H1 (cell line): ENCODE results near the gene NAV3. TPM values are rescaled to one million over a fixed set of nuclear protein-coding genes. Genes with fewer than 3 reads are reported as not detected.

ENCODE experiments used
- CTCF ChIA-PET: fragments of 300-600 bp; sonication (Branson Sonifier 250); formaldehyde crosslinking; loops from one replicate; lab custom pipeline; 2021; ENCODE audit not compliant: partially characterized antibody; lab: Charles Lee
- POLR2A ChIA-PET: fragments of 300-600 bp; sonication (Branson Sonifier 250); formaldehyde crosslinking; loops from one replicate; lab custom pipeline; 2021; ENCODE audit warnings: inconsistent platforms; ENCODE audit not compliant: partially characterized antibody; lab: Charles Lee
- DNase-seq, 2 experiments: peaks; one replicate each; pipeline versions ENCODE4 v3.0.0 to v3.0.0-alpha.2; 2010 to 2022; ENCODE audit warnings: low spot score in 2 of 2, low read depth in 1 of 2, mixed read lengths in 1 of 2
- FAIRE-seq: peaks from 2 replicates; lab custom pipeline; 2011; peaks lifted over from hg19 to GRCh38; lab: Jason Lieb, UNC
- H2AFZ ChIP-seq: 2 replicates; pipeline ENCODE4 v1.8.1; 2012; ENCODE audit warnings: low read length, inconsistent platforms
- H2AK5ac ChIP-seq: 2 replicates; pipeline ENCODE4 v1.6.1; 2013; ENCODE audit warnings: low read depth, low read length
- H2BK120ac ChIP-seq: replicated peaks from 2 replicates; pipeline ENCODE3; 2013; ENCODE audit warnings: low read depth, low read length, inconsistent platforms
- H2BK12ac ChIP-seq: 2 replicates; pipeline ENCODE4 v1.6.1; 2013; ENCODE audit warnings: low read depth, low read length
- H2BK15ac ChIP-seq: 2 replicates; pipeline ENCODE4 v1.6.1; 2013; ENCODE audit warnings: low read length
- H2BK20ac ChIP-seq: 2 replicates; pipeline ENCODE4 v1.6.1; 2013; ENCODE audit warnings: low read length
- H2BK5ac ChIP-seq: 2 replicates; pipeline ENCODE4 v1.6.1; 2013; ENCODE audit warnings: low read depth, low read length
- H3K14ac ChIP-seq: 2 replicates; pipeline ENCODE4 v1.6.1; 2013; ENCODE audit warnings: inconsistent platforms; ENCODE audit not compliant: insufficient read length
- H3K18ac ChIP-seq: 2 replicates; pipeline ENCODE4 v1.6.1; 2013; ENCODE audit warnings: low read length; ENCODE audit errors: extremely low read depth
- H3K23ac ChIP-seq: 2 replicates; pipeline ENCODE4 v1.6.1; 2013; ENCODE audit warnings: inconsistent platforms; ENCODE audit not compliant: insufficient read length
- H3K23me2 ChIP-seq: 2 replicates; pipeline ENCODE4 v1.6.1; 2013; ENCODE audit warnings: low read depth, low read length
- H3K27ac ChIP-seq: 2 replicates; pipeline ENCODE4 v1.6.1; 2011; ENCODE audit warnings: low read depth, low read length, inconsistent platforms
- H3K27me3 ChIP-seq, 4 experiments: replicated peaks in 1 of 4; 1 replicate in 1 of 4; 2 replicates in 3 of 4; pipeline versions ENCODE4 v1.6.1 to v1.8.1; 2011 to 2013; ENCODE audit warnings: low read length in 3 of 4, mild to moderate bottlenecking in 3 of 4, inconsistent platforms in 2 of 4, mixed read lengths in 2 of 4, moderate library complexity in 1 of 4; ENCODE audit not compliant: control insufficient read depth in 3 of 4, insufficient read depth in 3 of 4; ENCODE audit errors: extremely low read depth in 1 of 4
- H3K36me3 ChIP-seq, 4 experiments: 2 replicates each; pipeline versions ENCODE4 v1.6.1 to v1.8.1; 2011 to 2013; ENCODE audit warnings: mild to moderate bottlenecking in 4 of 4, low read length in 3 of 4, moderate library complexity in 2 of 4, control low read depth in 1 of 4, inconsistent platforms in 1 of 4; ENCODE audit not compliant: insufficient read depth in 4 of 4, control insufficient read depth in 2 of 4
- H3K4ac ChIP-seq: replicated peaks from 2 replicates; pipeline ENCODE3; 2013; ENCODE audit warnings: low read length, low read depth, mixed read lengths, inconsistent platforms; ENCODE audit not compliant: insufficient read length
- H3K4me1 ChIP-seq, 4 experiments: replicated peaks in 1 of 4; 1 replicate in 1 of 4; 2 replicates in 3 of 4; pipeline versions ENCODE4 v1.6.1 to v1.8.1; 2011 to 2013; ENCODE audit warnings: low read length in 3 of 4, inconsistent platforms in 2 of 4, mixed read lengths in 1 of 4; ENCODE audit not compliant: insufficient read depth in 4 of 4, control insufficient read depth in 3 of 4
- H3K4me2 ChIP-seq, 2 experiments: 2 replicates each; pipeline versions ENCODE4 v1.6.1 to v1.8.1; 2011 to 2013; ENCODE audit warnings: low read depth in 2 of 2, low read length in 2 of 2, control low read depth in 1 of 2, inconsistent platforms in 1 of 2, mild to moderate bottlenecking in 1 of 2; ENCODE audit not compliant: insufficient read depth in 1 of 2
- H3K4me3 ChIP-seq, 4 experiments: fragments of 200-600, 300-600 bp in 1 of 4; sonication (generic), shearing (Covaris generic), sonication (Bioruptor Twin) in 1 of 4; 2 replicates each; pipeline versions ENCODE4 v1.5.1 to v1.8.1; 2011 to 2016; ENCODE audit warnings: low read length in 4 of 4, low read depth in 3 of 4, control low read depth in 2 of 4, inconsistent platforms in 2 of 4, mild to moderate bottlenecking in 2 of 4, mixed read lengths in 1 of 4, moderate library complexity in 1 of 4; ENCODE audit not compliant: insufficient read depth in 2 of 4; ENCODE audit errors: extremely low read depth in 1 of 4
- H3K56ac ChIP-seq: replicated peaks from 2 replicates; pipeline ENCODE3; 2013; ENCODE audit warnings: low read depth, mild to moderate bottlenecking, mixed read lengths, low read length, inconsistent platforms; ENCODE audit not compliant: insufficient read length
- H3K79me1 ChIP-seq: 2 replicates; pipeline ENCODE4 v1.6.1; 2013; ENCODE audit warnings: low read depth, low read length, control low read depth
- H3K79me2 ChIP-seq, 2 experiments: 2 replicates each; pipeline versions ENCODE4 v1.6.1 to v1.8.1; 2012 to 2013; ENCODE audit warnings: low read length in 2 of 2, mild to moderate bottlenecking in 2 of 2, inconsistent platforms in 1 of 2; ENCODE audit not compliant: insufficient read depth in 2 of 2, control insufficient read depth in 1 of 2
- H3K9ac ChIP-seq, 4 experiments: replicated peaks in 1 of 4; 1 replicate in 1 of 4; 2 replicates in 3 of 4; pipeline versions ENCODE4 v1.6.1 to v1.8.1; 2011 to 2013; ENCODE audit warnings: low read depth in 3 of 4, low read length in 3 of 4, control low read depth in 2 of 4, mild to moderate bottlenecking in 2 of 4, moderate library complexity in 2 of 4, inconsistent platforms in 1 of 4; ENCODE audit errors: extremely low read depth in 1 of 4
- H3K9me3 ChIP-seq, 2 experiments: 2 replicates each; pipeline versions ENCODE4 v1.6.1 to v1.8.1; 2012 to 2013; ENCODE audit warnings: mild to moderate bottlenecking in 2 of 2, moderate library complexity in 2 of 2, control low read depth in 1 of 2, inconsistent platforms in 1 of 2, low read depth in 1 of 2, low read length in 1 of 2, mixed read lengths in 1 of 2; ENCODE audit not compliant: insufficient read depth in 2 of 2
- H4K20me1 ChIP-seq, 2 experiments: replicated peaks in 1 of 2; 2 replicates each; pipeline versions ENCODE3 to v1.8.1; 2011 to 2013; ENCODE audit warnings: inconsistent platforms in 2 of 2, low read length in 2 of 2, mild to moderate bottlenecking in 1 of 2; ENCODE audit not compliant: insufficient read depth in 2 of 2, control insufficient read depth in 1 of 2
- H4K5ac ChIP-seq: 2 replicates; pipeline ENCODE4 v1.6.1; 2013; ENCODE audit warnings: low read length, low read depth, mixed read lengths, inconsistent platforms; ENCODE audit not compliant: insufficient read length
- H4K8ac ChIP-seq: 2 replicates; pipeline ENCODE4 v1.8.0; 2013; ENCODE audit warnings: mild to moderate bottlenecking, moderate library complexity, low read length, inconsistent platforms; ENCODE audit not compliant: insufficient read depth; ENCODE audit errors: extremely low read depth
- H4K91ac ChIP-seq: replicated peaks from 2 replicates; pipeline ENCODE3; 2013; ENCODE audit warnings: low read length, mixed read lengths, inconsistent platforms; ENCODE audit not compliant: insufficient read length
- JUND ChIP-seq: IDR thresholded peaks from 2 replicates; pipeline ENCODE4 v1.6.1; 2011; ENCODE audit warnings: mild to moderate bottlenecking, improper control_type of control experiment, low read length
- KDM4A ChIP-seq: IDR thresholded peaks from one replicate; pipeline ENCODE4 v1.7.1; 2012; ENCODE audit warnings: low read depth, mild to moderate bottlenecking, moderate library complexity, low read length, inconsistent platforms; ENCODE audit not compliant: severe bottlenecking
- MAX ChIP-seq: IDR thresholded peaks from 2 replicates; pipeline ENCODE4 v1.6.1; 2012; ENCODE audit warnings: inconsistent platforms
- POU5F1 ChIP-seq: IDR thresholded peaks from 2 replicates; pipeline ENCODE4 v1.6.1; 2011; ENCODE audit warnings: low read depth, mild to moderate bottlenecking, low read length, moderate library complexity
- WGBS, 2 experiments: shearing (Covaris generic) in 1 of 2; methylation state at CpG; one replicate each; pipeline versions ENCODE4 v1.1.6 to v1.1.7; 2013 to 2015; ENCODE audit warnings: low lambda C conversion rate in 2 of 2, mixed read lengths in 2 of 2, inconsistent platforms in 1 of 2, low coverage in 1 of 2, missing lambda C conversion rate in 1 of 2; ENCODE audit not compliant: insufficient replicate concordance in 2 of 2, insufficient coverage in 1 of 2, insufficient read length in 1 of 2; ENCODE audit errors: extremely low coverage in 1 of 2, missing lambda C conversion rate in 1 of 2; 5-methylcytosine and 5-hydroxymethylcytosine counted together
- polyA plus RNA-seq, 7 experiments: library from polyadenylated mRNA; depleted of rRNA in 3 of 7; stranded (reverse) in 5 of 7; unstranded in 2 of 7; fragments of >200 nt in 5 of 7; fragments of 200-250 nt in 2 of 7; gene quantifications; 1 replicate in 5 of 7; 2 replicates in 1 of 7; 4 replicates in 1 of 7; pipeline versions ENCODE4 v1.2.1 to v1.2.3, GENCODE V29; 2011 to 2013; ENCODE audit warnings: missing spikeins in 2 of 7, mixed read lengths in 2 of 7
- total RNA-seq: library from RNA; stranded (reverse); fragmentation: NEBNext Ultra II Directional; extraction: Animal tissue kit (Norgen Biotek cat#: 25700); gene quantifications from 2 replicates; pipeline ENCODE4 v1.2.1, GENCODE V29; 2021

NAV3 gene
- total and polyA plus RNA-seq, 2 of the 8 experiments (the other 6 are each of a cell fraction or from before 2014, with no cell fraction given): 0.47 to 5.0 TPM

- H4K91ac ChIP-seq: no peak overlapping the region
- TF ChIP-seq KDM4A: no peak
- TF ChIP-seq POU5F1: no peak
- no peak for TF ChIP-seq MAX
- no peak for TF ChIP-seq JUND
- TF ChIP-seq, all 59 proteins: peak for 0
- Histone ChIP-seq H3K27me3 (no peaks in the 10 kb centered on the region), H2BK15ac (no peak overlapping the region), H3K4me1 (no peaks in the 10 kb centered on the region), H3K56ac (no peak overlapping the region), H2BK5ac (no peak overlapping the region), H3K9me3 (no peaks in the 10 kb centered on the region), H3K4me2 (no peak overlapping the region), H4K8ac (no peak overlapping the region), H3K4me3 (no peak overlapping the region), H4K5ac (no peak overlapping the region), H2AK5ac (no peak overlapping the region), H3K79me2 (no peaks in the 10 kb centered on the region), H2BK120ac (no peak overlapping the region), H4K20me1 (no peaks in the 10 kb centered on the region), H3K36me3 (no peaks in the 10 kb centered on the region), H3K18ac (no peak overlapping the region), H3K23me2 (peaks cover 2% of the 10 kb centered on the region; the same call in 1 of the 2 replicates), H3K9ac (no peak overlapping the region), H2AFZ (no peak overlapping the region), H3K27ac (no peak overlapping the region), H3K14ac (no peak overlapping the region), H3K79me1 (no peaks in the 10 kb centered on the region), H2BK12ac (no peak overlapping the region), H2BK20ac (no peak overlapping the region), H3K23ac (no peak overlapping the region), H3K4ac (no peak overlapping the region)
- DNase-seq: no peak
- no peak for FAIRE-seq
- 90% methylated on average over 4 of the region's 5 CpGs; no CpG with 5 or more reads in 1 of the 2 experiments for WGBS, 2 experiments
- ChIA-PET POLR2A (no interaction called here), CTCF (no interaction called here)
Observed at GRCh38 chr12:77979597-77980250, 149.0 kb downstream of the NAV3 start.
